ENCODE data around the gene WNT3A.

The WNT3A gene

GRCh38 chr1:228039006-228039903 lies 32.5 kb downstream of the WNT3A start:
- H3K4me3 ChIP-seq (ENCODE audit: low read depth, low read length) = no peak overlapping the region
- DNase-seq (ENCODE audit: low read depth) = no peak
- TF ChIP-seq CTCF (IDR thresholded peaks at IDR 0.05; ENCODE audit: low read depth, low read length) (no peak), MYC (IDR thresholded peaks at IDR 0.05; ENCODE audit: low read depth, low read length) (no peak), POLR2A (IDR thresholded peaks at IDR 0.05; ENCODE audit: extremely low read depth, insufficient read length) (no peak), MAX (IDR thresholded peaks at IDR 0.05; ENCODE audit: low read depth, low read length) (no peak)

GRCh38 chr1:228039986-228040385 lies 33.2 kb downstream of the WNT3A start:
- TF ChIP-seq MAX (IDR thresholded peaks at IDR 0.05; ENCODE audit: low read depth, low read length) (no peak), MYC (IDR thresholded peaks at IDR 0.05; ENCODE audit: low read depth, low read length) (no peak), POLR2A (IDR thresholded peaks at IDR 0.05; ENCODE audit: extremely low read depth, insufficient read length) (no peak), CTCF (IDR thresholded peaks at IDR 0.05; ENCODE audit: low read depth, low read length) (no peak)
- no peak overlapping the region for H3K4me3 ChIP-seq (ENCODE audit: low read depth, low read length)
- no peak for DNase-seq (ENCODE audit: low read depth)

GRCh38 chr1:228041316-228041715 lies 34.5 kb downstream of the WNT3A start:
- no peak for TF ChIP-seq POLR2A (IDR thresholded peaks at IDR 0.05; ENCODE audit: extremely low read depth, insufficient read length)
- no peak for TF ChIP-seq MYC (IDR thresholded peaks at IDR 0.05; ENCODE audit: low read depth, low read length)
- no peak for TF ChIP-seq MAX (IDR thresholded peaks at IDR 0.05; ENCODE audit: low read depth, low read length)
- TF ChIP-seq CTCF (IDR thresholded peaks at IDR 0.05; ENCODE audit: low read depth, low read length) = no peak
- H3K4me3 ChIP-seq (ENCODE audit: low read depth, low read length) = no peak overlapping the region
- no peak for DNase-seq (ENCODE audit: low read depth)

GRCh38 chr1:228042508-228042907 lies 35.7 kb downstream of the WNT3A start:
- no peak for DNase-seq (ENCODE audit: low read depth)
- no peak overlapping the region for H3K4me3 ChIP-seq (ENCODE audit: low read depth, low read length)
- TF ChIP-seq POLR2A (IDR thresholded peaks at IDR 0.05; ENCODE audit: extremely low read depth, insufficient read length) = no peak

- no peak overlapping the region for H3K4me3 ChIP-seq (ENCODE audit: low read depth, low read length)
- no peak for DNase-seq (ENCODE audit: low read depth)
- TF ChIP-seq POLR2A (IDR thresholded peaks at IDR 0.05; ENCODE audit: extremely low read depth, insufficient read length) (no peak), CTCF (IDR thresholded peaks at IDR 0.05; ENCODE audit: low read depth, low read length) (no peak), MYC (IDR thresholded peaks at IDR 0.05; ENCODE audit: low read depth, low read length) (no peak), MAX (IDR thresholded peaks at IDR 0.05; ENCODE audit: low read depth, low read length) (no peak)
These were observed 36.6 kb downstream of the WNT3A start for GRCh38 chr1:228043281-228043848.

- DNase-seq (ENCODE audit: low read depth) = no peak
- no peak overlapping the region for H3K4me3 ChIP-seq (ENCODE audit: low read depth, low read length)
- TF ChIP-seq MAX (IDR thresholded peaks at IDR 0.05; ENCODE audit: low read depth, low read length) (no peak), POLR2A (IDR thresholded peaks at IDR 0.05; ENCODE audit: extremely low read depth, insufficient read length) (no peak), CTCF (IDR thresholded peaks at IDR 0.05; ENCODE audit: low read depth, low read length) (no peak), MYC (IDR thresholded peaks at IDR 0.05; ENCODE audit: low read depth, low read length) (no peak)
These were observed 38.2 kb downstream of the WNT3A start for GRCh38 chr1:228044961-228045360.

Data from NB4 (cell line).